Sigmoid colon (tissue), 7 donors: ENCODE measurements around the gene SORCS1. TPM values are rescaled to one million over a fixed set of nuclear protein-coding genes. Genes with fewer than 3 reads are reported as not detected.

ENCODE experiments used
- DNase-seq: peaks from one replicate; pipeline ENCODE4 v3.0.0-alpha.2; 2019
- H3K27ac ChIP-seq, 4 donors: fragments of 200-600 bp; sonication (generic); one replicate each; pipeline ENCODE4 v1.5.1; 2016 to 2019; ENCODE audit warnings: mild to moderate bottlenecking in 1 of 4
- H3K27me3 ChIP-seq, 3 donors: fragments of 200-600 bp; sonication (generic); one replicate each; pipeline ENCODE4 v1.5.1; 2019; ENCODE audit warnings: mild to moderate bottlenecking in 1 of 3
- H3K36me3 ChIP-seq, 4 donors: fragments of 200-600 bp; sonication (generic); one replicate each; pipeline ENCODE4 v1.5.1; 2016 to 2019
- H3K4me1 ChIP-seq, 4 donors: fragments of 200-600 bp; sonication (generic); one replicate each; pipeline ENCODE4 v1.5.1; 2017 to 2019
- H3K4me3 ChIP-seq, 4 donors: fragments of 200-600 bp; sonication (generic); one replicate each; pipeline ENCODE4 v1.5.1; 2017 to 2019; ENCODE audit warnings: mild to moderate bottlenecking in 2 of 4, moderate library complexity in 1 of 4
- H3K9me3 ChIP-seq, 4 donors: fragments of 200-600 bp in 3 of 4; sonication (generic) in 3 of 4; one replicate each; pipeline versions ENCODE4 v1.5.1 to v1.6.1; 2013 to 2019
- EP300 ChIP-seq, 4 donors: sonication (generic); formaldehyde crosslinking; IDR thresholded peaks; one replicate each; pipeline ENCODE4 v1.6.1; 2017; ENCODE audit warnings: antibody characterized with exemption in 4 of 4
- POLR2A ChIP-seq, 2 donors: fragments of 450-650 bp; IDR thresholded peaks; one replicate each; pipeline ENCODE4 v1.6.1; 2016; ENCODE audit warnings: antibody characterized with exemption in 2 of 2, mild to moderate bottlenecking in 2 of 2, moderate library complexity in 2 of 2
- POLR2AphosphoS5 ChIP-seq, 4 donors: sonication (generic); formaldehyde crosslinking; IDR thresholded peaks; one replicate each; pipeline ENCODE4 v1.6.1; 2017; ENCODE audit warnings: antibody characterized with exemption in 4 of 4
- WGBS, 2 donors: extraction: QIAGEN DNeasy Blood & Tissue Kit; methylation state at CpG; one replicate each; pipeline ENCODE4 v1.1.7; 2013; 5-methylcytosine and 5-hydroxymethylcytosine counted together
- intact Hi-C: fragments of 100-400 bp; cut with DNase I; formaldehyde crosslinking; loops from one replicate; pipeline ENCODE4 v1.15.1; 2023
- polyA plus RNA-seq, 3 donors: library from polyadenylated mRNA; stranded (reverse); fragments of 200-250 nt; gene quantifications; one replicate each; pipeline ENCODE4 v1.2.3, GENCODE V29; 2013
- total RNA-seq, 4 donors: library from RNA; depleted of rRNA; stranded (reverse); fragments of >200 nt; gene quantifications; one replicate each; pipeline ENCODE4 v1.1.0, GENCODE V29; 2016
- TF ChIP-seq, protein P1 (sequence below), 4 experiments: fragments of 450-650 bp in 3 of 4; fragments of 200-600 bp in 1 of 4; IDR thresholded peaks; one replicate each; pipeline ENCODE4 v1.5.1; 2016 to 2019; ENCODE audit warnings: antibody characterized with exemption in 4 of 4, mild to moderate bottlenecking in 3 of 4, moderate library complexity in 2 of 4
- donor health status: healthy with polysubstance abuse.
- donor health status: Bipolar disorder and iron deficiency.
- donor health status: healthy.

The SORCS1 gene
- total and polyA plus RNA-seq, 7 donors: 2.5 to 18.3 (median 8.7) TPM; not detected in 1

- H3K36me3 ChIP-seq: no peaks in the 10 kb centered on the region
- peaks cover 0 to 39% (median 0%) of the 10 kb centered on the region in 3 donors for H3K27me3 ChIP-seq
- no peaks in the 10 kb centered on the region for H3K9me3 ChIP-seq
- WGBS, 2 donors: 18 to 21% methylated on average over 7 of the region's 7 CpGs
- DNase-seq: peak; percentile 75
- TF ChIP-seq POLR2AphosphoS5 (IDR thresholded peaks at IDR 0.05) (peak in 2 of 4 donors; percentile 10 to 18), EP300 (IDR thresholded peaks at IDR 0.05) (no peak)
- H3K27ac ChIP-seq: peak overlapping the region; percentile 46 to 66 (median 60)
- H3K4me1 ChIP-seq: peaks cover 0 to 25% (median 10%) of the 10 kb centered on the region in 4 donors
- intact Hi-C loops: loop anchor here (5.0 to 10.0 kb wide), 4 partner anchors 266 to 652 kb away; no protein-coding TSS in a partner anchor
- peak overlapping the region; percentile 45 to 63 (median 55) for H3K4me3 ChIP-seq
Observed at GRCh38 chr10:107163076-107163855, 1.2 kb downstream of the SORCS1 start.

GRCh38 chr10:107160866-107161265, 3.6 kb downstream of the SORCS1 start:
- 40 to 51% methylated on average over 3 of the region's 3 CpGs for WGBS, 2 donors
- Histone ChIP-seq H3K4me3 (no peak overlapping the region), H3K27me3 (peaks cover 0 to 18% (median 0%) of the 10 kb centered on the region in 3 donors), H3K4me1 (peaks cover 0 to 27% (median 10%) of the 10 kb centered on the region in 4 donors), H3K9me3 (no peaks in the 10 kb centered on the region), H3K27ac (no peak overlapping the region), H3K36me3 (no peaks in the 10 kb centered on the region)
- no peak for TF ChIP-seq EP300 (IDR thresholded peaks at IDR 0.05)
- TF ChIP-seq, protein P1, sequence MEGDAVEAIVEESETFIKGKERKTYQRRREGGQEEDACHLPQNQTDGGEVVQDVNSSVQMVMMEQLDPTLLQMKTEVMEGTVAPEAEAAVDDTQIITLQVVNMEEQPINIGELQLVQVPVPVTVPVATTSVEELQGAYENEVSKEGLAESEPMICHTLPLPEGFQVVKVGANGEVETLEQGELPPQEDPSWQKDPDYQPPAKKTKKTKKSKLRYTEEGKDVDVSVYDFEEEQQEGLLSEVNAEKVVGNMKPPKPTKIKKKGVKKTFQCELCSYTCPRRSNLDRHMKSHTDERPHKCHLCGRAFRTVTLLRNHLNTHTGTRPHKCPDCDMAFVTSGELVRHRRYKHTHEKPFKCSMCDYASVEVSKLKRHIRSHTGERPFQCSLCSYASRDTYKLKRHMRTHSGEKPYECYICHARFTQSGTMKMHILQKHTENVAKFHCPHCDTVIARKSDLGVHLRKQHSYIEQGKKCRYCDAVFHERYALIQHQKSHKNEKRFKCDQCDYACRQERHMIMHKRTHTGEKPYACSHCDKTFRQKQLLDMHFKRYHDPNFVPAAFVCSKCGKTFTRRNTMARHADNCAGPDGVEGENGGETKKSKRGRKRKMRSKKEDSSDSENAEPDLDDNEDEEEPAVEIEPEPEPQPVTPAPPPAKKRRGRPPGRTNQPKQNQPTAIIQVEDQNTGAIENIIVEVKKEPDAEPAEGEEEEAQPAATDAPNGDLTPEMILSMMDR (IDR thresholded peaks at IDR 0.05): no peak
- TF ChIP-seq POLR2AphosphoS5 (IDR thresholded peaks at IDR 0.05): no peak
- no peak for TF ChIP-seq POLR2A (IDR thresholded peaks at IDR 0.05)
- no peak for DNase-seq
- intact Hi-C loops: loop anchor here (5.0 to 10.0 kb wide), 4 partner anchors 264 to 654 kb away; no protein-coding TSS in a partner anchor

- Histone ChIP-seq H3K4me1 (peaks cover 0 to 20% (median 10%) of the 10 kb centered on the region in 4 donors), H3K36me3 (no peaks in the 10 kb centered on the region), H3K9me3 (no peaks in the 10 kb centered on the region), H3K27me3 (peaks cover 0 to 8% (median 0%) of the 10 kb centered on the region in 3 donors), H3K27ac (no peak overlapping the region), H3K4me3 (no peak overlapping the region)
- TF ChIP-seq POLR2AphosphoS5 (IDR thresholded peaks at IDR 0.05) (no peak), EP300 (IDR thresholded peaks at IDR 0.05) (no peak), POLR2A (IDR thresholded peaks at IDR 0.05) (no peak)
- TF ChIP-seq, protein P1 (IDR thresholded peaks at IDR 0.05): no peak
- no peak for DNase-seq
- intact Hi-C loops: loop anchor here (5.0 to 10.0 kb wide), 4 partner anchors 263 to 655 kb away; no protein-coding TSS in a partner anchor
- WGBS, 2 donors: 86% methylated on average over 4 of the region's 4 CpGs
Observed at GRCh38 chr10:107159871-107160270, 4.6 kb downstream of the SORCS1 start.

DNA sequence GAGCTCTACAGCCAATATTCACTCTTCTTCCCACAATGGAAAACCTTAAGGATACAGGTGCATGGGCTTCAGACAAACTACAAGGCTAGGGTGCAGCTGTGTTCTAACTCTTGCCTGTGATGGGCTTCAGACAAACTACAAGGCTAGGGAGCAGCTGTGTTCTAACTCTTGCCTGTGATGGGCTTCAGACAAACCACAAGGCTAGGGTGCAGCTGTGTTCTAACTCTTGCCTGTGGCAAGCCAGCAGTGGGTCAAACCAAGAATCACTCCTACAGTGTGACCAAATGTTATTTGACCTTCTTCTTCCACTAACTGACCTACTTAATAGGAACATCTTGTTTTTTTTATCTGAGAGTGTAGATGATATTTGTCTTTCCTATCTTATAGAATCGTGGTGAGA, 7.4 kb downstream of the SORCS1 start:
- intact Hi-C loops: no loop called here
- no peaks in the 10 kb centered on the region for H3K27me3 ChIP-seq
- peaks cover 0 to 3% (median 0%) of the 10 kb centered on the region in 4 donors for H3K4me1 ChIP-seq
- no peak for DNase-seq
- H3K36me3 ChIP-seq: no peaks in the 10 kb centered on the region
- H3K27ac ChIP-seq: no peak overlapping the region
- no peaks in the 10 kb centered on the region for H3K9me3 ChIP-seq
- WGBS, 2 donors: 63 to 88% methylated on average over 1 of the region's 1 CpG
- TF ChIP-seq EP300 (IDR thresholded peaks at IDR 0.05) (no peak), POLR2A (IDR thresholded peaks at IDR 0.05) (no peak), POLR2AphosphoS5 (IDR thresholded peaks at IDR 0.05) (no peak)
- TF ChIP-seq, protein P1 (IDR thresholded peaks at IDR 0.05): no peak
- no peak overlapping the region for H3K4me3 ChIP-seq

DNA sequence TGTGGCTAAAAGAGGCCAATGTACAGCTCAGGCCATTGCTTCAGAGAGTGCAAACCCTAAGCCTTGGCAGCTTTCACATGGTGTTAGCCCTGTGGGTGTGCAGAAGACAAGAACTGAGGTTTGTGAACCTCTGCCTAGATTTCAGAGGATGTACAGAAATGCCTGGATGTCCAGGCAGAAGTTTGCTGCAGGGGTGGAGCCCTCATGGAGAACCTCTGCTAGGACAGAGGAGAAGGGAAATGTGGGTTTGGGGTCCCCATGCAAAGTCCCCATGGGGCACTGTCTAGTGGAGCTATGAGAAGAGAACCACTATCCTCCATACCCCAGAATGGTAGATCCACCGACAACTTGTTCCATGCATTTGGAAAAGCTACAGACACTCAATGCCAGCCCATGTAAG, 12.4 kb downstream of the SORCS1 start:
- Histone ChIP-seq H3K36me3 (no peaks in the 10 kb centered on the region), H3K9me3 (peaks cover 0 to 3% (median 0%) of the 10 kb centered on the region in 4 donors), H3K4me1 (no peaks in the 10 kb centered on the region), H3K4me3 (no peak overlapping the region), H3K27me3 (no peaks in the 10 kb centered on the region), H3K27ac (no peak overlapping the region)
- no peak for DNase-seq
- intact Hi-C loops: no loop called here
- TF ChIP-seq, protein P1 (IDR thresholded peaks at IDR 0.05): no peak
- TF ChIP-seq POLR2AphosphoS5 (IDR thresholded peaks at IDR 0.05) (no peak), POLR2A (IDR thresholded peaks at IDR 0.05) (no peak), EP300 (IDR thresholded peaks at IDR 0.05) (no peak)
- 93 to 94% methylated on average over 1 of the region's 1 CpG for WGBS, 2 donors
